NCI-H2227 (cell line): ENCODE measurements around the gene ZNF70.
A peak's percentile ranks its signal among the peaks of the same experiment; 100 is the strongest.

ENCODE experiments used
- DNase-seq: peaks from one replicate; lab custom pipeline; 2025; ENCODE audit not compliant: unreplicated experiment; lab: John Stamatoyannopoulos, UW

The ZNF70 gene

GRCh38 chr22:23779731-23780130, 28.8 kb upstream of the ZNF70 start:
- DNase-seq: no peak

GRCh38 chr22:23779083-23779482, 28.2 kb upstream of the ZNF70 start:
- no peak for DNase-seq

- no peak for DNase-seq
Measured at GRCh38 chr22:23778577-23778900, 27.6 kb upstream of the ZNF70 start.

- DNase-seq: no peak
Measured at GRCh38 chr22:23777776-23778576, 27.1 kb upstream of the ZNF70 start.

GRCh38 chr22:23775779-23776375, 25.0 kb upstream of the ZNF70 start:
- no peak for DNase-seq

DNA sequence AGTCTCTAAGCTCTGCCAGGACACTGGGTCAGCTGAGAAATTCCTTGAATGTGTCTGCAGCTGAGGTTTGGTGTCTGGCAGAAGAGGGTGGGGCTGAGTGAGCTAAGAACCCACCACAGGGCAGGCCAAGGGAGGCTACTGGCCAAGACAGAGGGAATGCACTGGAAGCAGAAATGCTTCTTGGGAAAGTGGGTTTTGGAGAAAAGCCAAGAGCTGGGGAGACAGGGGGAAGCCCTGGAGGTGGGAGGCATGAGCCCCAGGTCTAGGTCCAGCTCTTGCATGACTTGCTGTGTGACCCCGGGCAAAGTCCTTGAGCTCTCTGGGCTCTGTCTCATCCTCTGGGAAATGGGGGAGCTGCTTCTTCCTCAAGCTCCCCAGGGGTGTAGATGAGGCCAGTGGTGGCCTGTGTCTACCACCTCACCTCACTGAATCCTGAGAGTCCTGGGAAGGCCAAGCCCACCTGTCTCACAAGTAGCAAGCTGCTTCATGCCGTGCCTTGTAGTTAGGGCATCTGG, 24.1 kb upstream of the ZNF70 start:
- DNase-seq: no peak

DNA sequence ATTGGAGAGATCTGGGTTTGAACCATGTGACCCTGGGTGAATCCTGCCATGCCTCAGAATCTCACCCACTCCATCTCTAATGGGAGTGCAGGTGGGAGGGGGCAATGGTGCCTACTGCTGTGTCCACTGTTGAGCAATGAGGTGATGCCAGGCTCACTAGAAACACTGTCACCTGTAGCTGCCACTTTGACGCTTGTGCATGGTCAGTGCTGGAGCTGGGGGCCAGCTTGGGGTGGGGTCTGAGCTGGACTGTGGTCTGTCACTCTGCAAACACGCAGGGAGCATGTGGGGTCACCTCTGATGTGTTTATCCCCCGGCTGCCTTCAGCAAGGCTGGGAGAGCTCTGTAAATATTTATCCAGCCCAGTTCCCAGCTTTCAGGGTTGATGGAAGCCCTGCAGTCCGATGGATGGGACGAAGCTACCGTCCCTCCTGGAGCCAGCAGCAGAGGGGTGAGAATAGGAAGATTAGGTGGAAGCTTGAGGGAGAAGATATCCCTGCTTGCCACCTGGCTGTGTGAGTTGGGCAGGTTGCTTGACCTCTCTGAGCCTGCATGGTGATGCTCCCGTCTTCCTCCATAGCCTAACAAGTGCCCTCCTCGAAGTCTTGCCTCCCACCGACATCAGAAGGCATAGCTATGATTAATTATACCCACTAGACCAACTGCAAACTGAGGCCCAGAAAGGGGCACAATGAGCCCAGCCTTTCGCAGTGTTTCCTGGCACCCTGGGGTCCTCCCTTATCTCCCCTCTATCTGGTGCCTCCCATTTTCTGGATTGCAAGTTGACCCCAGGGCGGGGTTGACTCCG, 23.4 kb upstream of the ZNF70 start:
- DNase-seq: no peak

- DNase-seq: no peak
Measured at GRCh38 chr22:23773483-23774113, 22.7 kb upstream of the ZNF70 start.

GRCh38 chr22:23772649-23773473, 21.9 kb upstream of the ZNF70 start, which contains the start of gene MMP11:
TSS of gene MMP11 (plus strand) at chr22:23772849. CDS start at chr22:23772871, 22 bp downstream.
- DNase-seq: peak; percentile 47

DNA sequence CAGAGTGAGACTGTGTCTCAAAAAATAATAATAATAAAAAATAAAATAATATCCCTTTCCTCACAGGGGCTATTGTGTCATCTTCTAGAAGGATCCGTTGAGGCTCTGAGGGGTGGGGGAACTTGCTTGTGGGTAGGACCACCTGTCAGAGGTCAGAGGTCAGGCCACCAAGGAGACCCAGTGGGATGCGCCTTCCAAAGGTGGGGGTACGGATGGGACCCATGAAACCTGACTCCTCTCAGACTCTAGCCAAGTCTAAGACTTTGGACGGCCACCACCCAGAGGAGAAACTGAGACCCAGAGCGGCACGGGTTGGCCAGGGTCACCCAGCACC, 21.4 kb upstream of the ZNF70 start:
- DNase-seq: no peak

GRCh38 chr22:23769321-23769965, 18.5 kb upstream of the ZNF70 start:
- no peak for DNase-seq

- peak; percentile 81 for DNase-seq
Measured at GRCh38 chr22:23767673-23768548, 17.0 kb upstream of the ZNF70 start, which contains the start of gene CHCHD10. TSS of gene CHCHD10 (minus strand) at chr22:23767972. CDS start at chr22:23767874, 98 bp downstream.

DNA sequence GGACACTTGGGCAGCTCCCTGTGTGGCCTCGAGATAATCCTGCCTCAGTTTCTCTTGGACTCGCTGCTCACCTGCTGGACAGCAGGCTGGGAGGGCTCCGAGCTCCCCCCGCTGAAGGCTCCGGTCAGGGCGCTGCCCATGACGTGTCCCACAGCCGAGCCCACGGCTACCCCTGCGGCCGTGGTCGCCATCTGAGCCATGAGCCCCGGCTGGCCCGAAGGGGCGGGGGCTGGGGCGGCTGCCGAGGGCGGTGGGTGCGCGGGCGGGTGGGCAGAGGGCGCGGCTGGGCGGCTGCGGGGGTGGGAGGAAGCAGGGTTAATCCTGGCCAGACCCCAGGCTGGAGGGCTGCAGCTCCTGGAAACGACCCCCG, 16.4 kb upstream of the ZNF70 start:
- DNase-seq: no peak

DNA sequence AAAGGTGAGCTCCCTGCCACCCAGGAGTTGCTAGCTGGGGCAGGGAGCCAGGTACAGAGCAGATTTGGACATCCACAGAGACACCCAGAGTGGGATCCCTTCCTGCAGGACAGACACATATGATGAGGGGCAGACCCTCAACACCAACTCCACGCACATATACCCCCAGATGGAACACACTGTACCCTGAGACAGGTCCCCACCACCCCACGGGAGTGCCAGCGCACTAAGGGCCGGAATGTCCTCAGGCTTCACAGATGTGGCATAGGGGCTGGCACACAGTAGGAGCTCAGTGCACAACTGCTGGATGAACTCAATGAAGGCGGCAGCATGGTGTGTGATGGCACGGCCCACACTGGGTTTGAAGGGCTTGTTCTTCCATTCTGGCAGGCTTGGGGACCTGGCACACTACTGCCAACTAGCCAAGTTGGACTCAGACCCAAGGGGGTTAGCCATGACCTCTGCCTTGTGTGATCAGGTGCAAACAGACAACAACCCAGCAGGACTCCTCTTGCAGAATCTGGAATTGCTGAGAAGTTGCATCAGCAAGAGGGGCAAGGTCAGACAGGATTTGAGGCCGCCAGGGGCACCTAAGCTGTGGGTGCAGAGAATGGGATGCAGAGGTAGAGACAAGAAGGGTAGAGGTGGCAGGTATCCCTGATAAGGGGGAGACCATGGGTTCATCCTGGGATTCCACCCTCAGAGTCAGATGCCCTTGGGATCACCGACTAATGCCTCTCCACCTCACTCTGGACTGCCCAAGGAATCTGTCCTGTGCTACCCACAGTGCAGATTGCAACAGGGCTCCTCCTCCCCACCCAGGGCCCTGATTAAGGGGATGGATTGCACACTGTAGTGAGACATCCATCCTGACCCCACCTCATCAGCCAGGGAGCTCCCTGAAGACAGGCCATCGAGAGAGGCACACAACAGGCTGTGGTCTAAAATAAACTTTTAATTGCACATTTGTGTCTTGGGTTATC, 14.3 kb upstream of the ZNF70 start:
- no peak for DNase-seq

DNA sequence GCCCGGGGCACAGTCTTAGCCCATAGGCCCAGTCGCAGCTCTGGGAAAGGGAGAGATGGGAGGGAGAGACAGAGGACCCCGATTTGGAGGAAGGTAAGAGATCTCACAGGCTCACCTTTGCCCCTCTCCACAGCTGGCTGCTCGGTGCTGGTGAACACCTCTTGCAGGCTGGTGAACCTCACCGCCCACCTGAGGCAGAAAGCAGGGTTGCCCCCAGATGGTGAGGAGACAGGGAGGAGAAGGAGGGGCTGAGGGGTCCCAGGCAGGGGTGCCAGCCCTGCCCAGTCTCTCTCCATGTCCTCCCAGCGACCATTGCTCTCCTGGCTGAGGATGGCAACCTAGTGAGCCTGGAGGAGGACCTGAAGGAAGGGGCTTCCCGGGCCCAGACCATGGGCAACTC, 13.0 kb upstream of the ZNF70 start:
- DNase-seq: no peak

DNA sequence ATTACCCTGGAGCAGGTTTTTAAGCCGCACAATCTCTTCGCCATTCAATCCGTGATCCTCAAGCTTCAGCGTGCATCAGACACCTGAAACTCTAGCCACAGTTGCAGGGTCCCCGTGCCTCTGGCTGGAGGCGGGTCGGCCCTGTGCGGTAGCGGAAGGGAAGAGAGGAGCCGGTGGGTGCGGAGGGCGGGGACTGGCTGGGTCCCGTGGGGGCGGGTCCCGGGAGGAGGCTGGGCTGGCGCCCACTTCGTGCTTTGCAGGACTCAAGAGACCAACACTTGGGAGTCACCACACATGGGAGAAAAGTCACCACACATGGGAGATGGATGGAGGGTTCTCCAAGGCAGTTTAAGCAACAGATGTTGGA, 12.7 kb upstream of the ZNF70 start:
- no peak for DNase-seq

GRCh38 chr22:23762842-23763578, 12.1 kb upstream of the ZNF70 start, which contains the start of gene C22orf15:
TSS of gene C22orf15 (plus strand) at chr22:23762990. CDS start at chr22:23763307, 317 bp downstream.
- no peak for DNase-seq
